Natural killer cell (primary cell): Measurements from ENCODE around the gene ZSWIM8. TPM values are rescaled to one million over a fixed set of nuclear protein-coding genes. Genes with fewer than 3 reads are reported as not detected.

Source experiments
- ATAC-seq, 3 donors: fragments of 150-1000 bp in 2 of 3; fragments of 200-7000 bp in 1 of 3; cut with Tn5 transposase; 1 replicate in 1 of 3; 2 replicates in 2 of 3; pipeline ENCODE4 v1.10.0; 2021; ENCODE audit warnings: mild to moderate bottlenecking in 2 of 3, moderate library complexity in 2 of 3
- DNase-seq, 2 donors: peaks; one replicate each; pipeline versions ENCODE4 v3.0.0 to v3.0.0-alpha.2; 2013 to 2021; ENCODE audit warnings: mixed read lengths in 1 of 2
- H3K27ac ChIP-seq: one replicate; pipeline ENCODE4 v1.5.1; 2013; ENCODE audit warnings: mild to moderate bottlenecking, low read length
- H3K27me3 ChIP-seq: one replicate; pipeline ENCODE4 v1.6.1; 2013; ENCODE audit warnings: low read length; ENCODE audit not compliant: control insufficient read depth, insufficient read depth
- H3K36me3 ChIP-seq: one replicate; pipeline ENCODE4 v1.6.1; 2013; ENCODE audit warnings: low read length; ENCODE audit not compliant: control insufficient read depth, insufficient read depth
- H3K4me1 ChIP-seq: one replicate; pipeline ENCODE4 v1.6.1; 2013; ENCODE audit warnings: low read length; ENCODE audit not compliant: control insufficient read depth, insufficient read depth
- H3K4me3 ChIP-seq: one replicate; pipeline ENCODE4 v1.5.1; 2013; ENCODE audit warnings: low read length
- H3K9me3 ChIP-seq: one replicate; pipeline ENCODE4 v1.6.1; 2013; ENCODE audit warnings: low read length; ENCODE audit not compliant: control insufficient read depth, insufficient read depth
- H3K27ac Mint-ChIP-seq, 2 donors: one replicate each; pipeline ENCODE4 v1.8.0; 2022; ENCODE audit warnings: mild to moderate bottlenecking in 2 of 2, mixed read lengths in 2 of 2, moderate library complexity in 1 of 2
- H3K27me3 Mint-ChIP-seq, 2 donors: one replicate each; pipeline ENCODE4 v1.8.0; 2022; ENCODE audit warnings: low read depth in 2 of 2, mixed read lengths in 2 of 2
- H3K36me3 Mint-ChIP-seq: one replicate; pipeline ENCODE4 v1.8.0; 2022; ENCODE audit warnings: mixed read lengths
- H3K4me1 Mint-ChIP-seq, 2 donors: one replicate each; pipeline ENCODE4 v1.8.0; 2022; ENCODE audit warnings: mixed read lengths in 2 of 2
- H3K4me3 Mint-ChIP-seq: one replicate; pipeline ENCODE4 v1.8.0; 2022; ENCODE audit warnings: mild to moderate bottlenecking, moderate library complexity, mixed read lengths
- H3K9me3 Mint-ChIP-seq, 2 donors: one replicate each; pipeline ENCODE4 v1.8.0; 2022; ENCODE audit warnings: mixed read lengths in 2 of 2
- WGBS: methylation state at CpG from one replicate; pipeline ENCODE4 v1.1.7; 2013; ENCODE audit warnings: missing lambda C conversion rate; ENCODE audit not compliant: insufficient coverage; 5-methylcytosine and 5-hydroxymethylcytosine counted together
- intact Hi-C: fragments of 100-400 bp; cut with micrococcal nuclease; formaldehyde crosslinking; loops from one replicate; pipeline ENCODE4 v1.14.2; 2022
- total RNA-seq, 4 donors: library from RNA; stranded (reverse); fragments of 120-200 nt in 1 of 4; gene quantifications; one replicate each; pipeline versions ENCODE4 v1.2.3 to v1.2.4, GENCODE V29; 2013 to 2022
- TF ChIP-seq, protein P1 (sequence below): fragments of 200-600 bp; IDR thresholded peaks from one replicate; pipeline ENCODE4 v1.8.0; 2022; ENCODE audit warnings: antibody characterized with exemption

ZSWIM8 gene
- total RNA-seq, 3 donors from 2014 or later (not counting 1 experiment from before 2014, with no cell fraction given) = 157 to 161 (median 159) TPM

DNA sequence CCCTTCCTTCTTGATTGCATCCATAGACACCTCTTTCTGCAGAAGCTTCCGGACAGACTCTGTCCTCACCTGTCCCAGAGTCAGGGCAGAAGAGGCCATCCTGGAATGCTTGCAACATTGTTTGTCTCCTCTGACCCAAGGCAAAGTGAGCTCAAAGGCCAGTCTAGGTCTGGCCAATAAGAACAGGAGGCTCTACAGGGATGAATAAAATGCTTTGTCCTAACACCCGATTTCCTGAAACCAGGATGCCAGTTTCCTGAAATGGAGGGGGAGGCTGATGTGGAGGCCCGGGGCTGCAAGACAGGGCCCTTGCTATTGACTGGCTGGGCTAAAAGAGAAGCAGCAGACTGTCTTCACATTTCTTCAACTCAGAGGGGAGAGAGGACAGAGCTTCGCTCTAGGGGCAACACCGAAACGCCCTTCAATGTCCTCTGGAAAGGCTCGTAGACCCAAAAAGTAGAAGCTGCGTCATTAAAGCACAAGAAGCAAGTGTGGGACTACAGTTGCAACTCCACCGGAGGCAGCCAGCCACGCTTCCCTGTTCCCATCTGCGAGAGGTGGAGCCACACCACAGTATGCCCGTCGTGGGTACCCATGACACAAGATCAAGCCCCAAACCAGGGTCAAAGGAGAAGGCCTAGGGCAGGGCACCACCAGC is 55.1 kb downstream of the ZSWIM8 start:
- intact Hi-C loops = no loop called here
- Mint-ChIP-seq H3K36me3 (no peaks in the 10 kb centered on the region), H3K4me1 (no peaks in the 10 kb centered on the region), H3K27me3 (no peaks in the 10 kb centered on the region), H3K27ac (no peak overlapping the region), H3K4me3 (no peak overlapping the region), H3K9me3 (no peaks in the 10 kb centered on the region)
- ATAC-seq (no peak), DNase-seq (no peak)
- H3K36me3 ChIP-seq = peaks cover 70% of the 10 kb centered on the region
- WGBS = 97% methylated on average over 13 of the region's 13 CpGs
- no peaks in the 10 kb centered on the region for H3K27me3 ChIP-seq
- H3K4me1 ChIP-seq = no peaks in the 10 kb centered on the region
- H3K4me3 ChIP-seq = no peak overlapping the region
- TF ChIP-seq, protein P1, sequence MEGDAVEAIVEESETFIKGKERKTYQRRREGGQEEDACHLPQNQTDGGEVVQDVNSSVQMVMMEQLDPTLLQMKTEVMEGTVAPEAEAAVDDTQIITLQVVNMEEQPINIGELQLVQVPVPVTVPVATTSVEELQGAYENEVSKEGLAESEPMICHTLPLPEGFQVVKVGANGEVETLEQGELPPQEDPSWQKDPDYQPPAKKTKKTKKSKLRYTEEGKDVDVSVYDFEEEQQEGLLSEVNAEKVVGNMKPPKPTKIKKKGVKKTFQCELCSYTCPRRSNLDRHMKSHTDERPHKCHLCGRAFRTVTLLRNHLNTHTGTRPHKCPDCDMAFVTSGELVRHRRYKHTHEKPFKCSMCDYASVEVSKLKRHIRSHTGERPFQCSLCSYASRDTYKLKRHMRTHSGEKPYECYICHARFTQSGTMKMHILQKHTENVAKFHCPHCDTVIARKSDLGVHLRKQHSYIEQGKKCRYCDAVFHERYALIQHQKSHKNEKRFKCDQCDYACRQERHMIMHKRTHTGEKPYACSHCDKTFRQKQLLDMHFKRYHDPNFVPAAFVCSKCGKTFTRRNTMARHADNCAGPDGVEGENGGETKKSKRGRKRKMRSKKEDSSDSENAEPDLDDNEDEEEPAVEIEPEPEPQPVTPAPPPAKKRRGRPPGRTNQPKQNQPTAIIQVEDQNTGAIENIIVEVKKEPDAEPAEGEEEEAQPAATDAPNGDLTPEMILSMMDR = no peak
- H3K27ac ChIP-seq = no peak overlapping the region
- H3K9me3 ChIP-seq = no peaks in the 10 kb centered on the region

DNA sequence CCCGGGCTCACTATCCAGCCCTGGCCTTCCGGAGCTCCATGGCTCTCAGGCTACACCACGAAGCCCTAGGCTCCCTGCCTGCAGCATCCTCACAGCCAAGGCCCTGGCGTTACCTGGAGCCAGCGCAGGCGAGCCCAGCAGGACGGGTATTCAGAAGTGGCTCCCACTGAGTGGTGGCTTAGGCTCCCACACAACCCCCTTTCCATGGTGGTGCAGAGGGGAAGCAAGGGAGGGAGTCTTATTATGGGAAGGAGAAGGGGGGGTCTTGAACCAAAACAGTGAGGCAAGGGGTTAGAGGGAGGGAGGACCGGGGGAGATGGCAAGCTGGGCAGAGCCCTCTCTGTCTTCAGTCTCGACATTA is 55.6 kb downstream of the ZSWIM8 start:
- no peaks in the 10 kb centered on the region for H3K9me3 ChIP-seq
- H3K36me3 ChIP-seq = peaks cover 69% of the 10 kb centered on the region
- H3K27ac ChIP-seq = no peak overlapping the region
- H3K27ac Mint-ChIP-seq = no peak overlapping the region
- TF ChIP-seq, protein P1 = no peak
- no peak overlapping the region for H3K4me3 Mint-ChIP-seq
- no peaks in the 10 kb centered on the region for H3K9me3 Mint-ChIP-seq
- H3K4me1 ChIP-seq = no peaks in the 10 kb centered on the region
- ATAC-seq = no peak
- no peaks in the 10 kb centered on the region for H3K27me3 ChIP-seq
- WGBS = 98% methylated on average over 7 of the region's 9 CpGs
- no peak overlapping the region for H3K4me3 ChIP-seq
- intact Hi-C loops = no loop called here
- H3K36me3 Mint-ChIP-seq = peaks cover 2% of the 10 kb centered on the region
- H3K4me1 Mint-ChIP-seq = no peaks in the 10 kb centered on the region
- H3K27me3 Mint-ChIP-seq = no peaks in the 10 kb centered on the region
- no peak for DNase-seq

DNA sequence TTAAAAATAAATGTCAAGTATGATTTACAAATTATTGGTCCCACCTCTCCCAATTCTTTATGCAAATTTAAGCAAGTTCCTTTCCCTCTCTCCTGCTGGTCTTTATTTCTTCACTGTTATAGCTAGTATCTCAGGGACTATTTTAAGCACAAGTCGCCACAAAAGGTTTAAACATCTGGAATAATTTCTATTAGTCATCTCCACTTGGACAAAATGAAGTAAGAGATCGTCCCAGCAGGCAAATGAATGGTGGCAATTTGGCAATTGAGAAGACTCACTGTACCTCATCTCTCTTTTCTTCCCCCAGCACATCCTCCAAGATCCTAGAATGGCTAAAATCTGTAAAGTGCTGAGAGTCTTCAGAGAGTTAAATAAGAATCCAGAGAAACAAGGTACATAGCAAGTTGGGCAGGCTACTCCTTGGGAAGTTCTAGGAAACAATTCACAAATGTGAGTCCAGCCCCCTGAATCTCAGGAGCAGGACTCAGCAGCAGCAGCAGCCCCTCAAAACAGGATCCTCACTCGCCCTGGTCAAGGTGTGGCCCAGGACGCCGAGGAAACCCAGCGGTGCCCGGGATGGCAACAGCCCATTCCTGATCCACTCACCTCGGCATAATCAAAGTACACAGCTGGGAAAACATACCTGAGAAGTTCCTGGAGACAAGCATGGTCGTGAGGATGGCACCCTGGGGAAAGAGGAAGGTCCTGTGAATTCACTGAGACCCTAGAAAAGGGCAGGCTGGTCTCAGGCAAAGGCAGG is 56.3 kb downstream of the ZSWIM8 start:
- intact Hi-C loops = no loop called here
- H3K36me3 ChIP-seq = peaks cover 72% of the 10 kb centered on the region
- no peak for DNase-seq
- no peaks in the 10 kb centered on the region for H3K27me3 ChIP-seq
- no peaks in the 10 kb centered on the region for H3K4me1 Mint-ChIP-seq
- H3K36me3 Mint-ChIP-seq = peaks cover 9% of the 10 kb centered on the region
- no peaks in the 10 kb centered on the region for H3K9me3 Mint-ChIP-seq
- no peaks in the 10 kb centered on the region for H3K27me3 Mint-ChIP-seq
- TF ChIP-seq, protein P1 = no peak
- H3K9me3 ChIP-seq = no peaks in the 10 kb centered on the region
- H3K4me3 ChIP-seq = no peak overlapping the region
- WGBS = 93% methylated on average over 9 of the region's 9 CpGs
- no peak overlapping the region for H3K27ac Mint-ChIP-seq
- no peak overlapping the region for H3K27ac ChIP-seq
- H3K4me1 ChIP-seq = no peaks in the 10 kb centered on the region
- ATAC-seq = no peak
- no peak overlapping the region for H3K4me3 Mint-ChIP-seq
